Esophagus mucosa (tissue), 1 donor: ENCODE data around the gene CMKLR1. TPM values are rescaled to one million over a fixed set of nuclear protein-coding genes. Genes with fewer than 3 reads are reported as not detected.
A peak's percentile ranks its signal among the peaks of the same experiment; 100 is the strongest.

ENCODE experiments used
- ATAC-seq: fragments of 200-7000 bp; cut with Tn5 transposase; one replicate; pipeline ENCODE4 v1.9.1; 2020
- total RNA-seq: library from RNA; stranded (reverse); gene quantifications from one replicate; pipeline ENCODE4 v1.2.4, GENCODE V29; 2023
- donor health status: DM: yes; HTN: yes; CAD: no.

Gene CMKLR1
- total RNA-seq, 1 donor from 2014 or later: 0.56 TPM

DNA sequence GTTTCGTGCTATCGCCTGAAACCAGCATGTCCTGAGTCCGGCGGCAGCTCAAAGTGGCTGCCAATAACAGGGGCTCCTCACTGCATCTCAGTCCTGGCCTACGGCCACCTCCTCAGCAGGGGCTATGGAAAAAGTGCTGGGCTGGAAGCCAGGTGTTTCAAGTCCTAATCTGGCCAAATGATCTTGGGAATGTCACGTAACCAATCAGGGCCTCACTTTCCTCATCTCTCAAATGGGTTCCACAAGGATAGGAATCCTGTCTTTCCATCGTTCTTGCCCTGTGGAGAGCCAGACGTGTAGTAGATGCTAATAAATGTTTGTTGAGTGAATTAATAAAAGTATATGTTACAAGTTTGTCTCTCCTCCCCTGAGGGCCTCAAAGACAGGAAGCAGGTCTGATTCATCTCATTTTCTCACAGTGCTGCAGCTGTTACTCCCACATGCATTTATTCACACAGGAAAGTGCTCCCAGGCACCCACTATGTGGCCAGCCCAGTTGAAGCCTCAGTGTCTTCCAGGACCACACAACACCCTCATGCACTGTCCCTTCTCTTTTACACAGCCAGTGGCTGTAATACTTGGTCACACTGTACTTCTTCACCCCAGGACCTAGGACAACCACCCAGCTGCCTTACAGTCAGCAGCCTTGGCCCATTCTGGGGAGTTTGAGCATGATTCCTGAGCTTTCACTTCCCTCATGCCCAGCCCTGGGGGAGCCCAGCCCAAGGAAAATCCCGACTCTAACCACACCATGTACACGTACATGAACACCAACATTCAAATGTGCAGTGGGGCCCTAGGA is 5.0 kb downstream of the CMKLR1 start:
- no peak for ATAC-seq

DNA sequence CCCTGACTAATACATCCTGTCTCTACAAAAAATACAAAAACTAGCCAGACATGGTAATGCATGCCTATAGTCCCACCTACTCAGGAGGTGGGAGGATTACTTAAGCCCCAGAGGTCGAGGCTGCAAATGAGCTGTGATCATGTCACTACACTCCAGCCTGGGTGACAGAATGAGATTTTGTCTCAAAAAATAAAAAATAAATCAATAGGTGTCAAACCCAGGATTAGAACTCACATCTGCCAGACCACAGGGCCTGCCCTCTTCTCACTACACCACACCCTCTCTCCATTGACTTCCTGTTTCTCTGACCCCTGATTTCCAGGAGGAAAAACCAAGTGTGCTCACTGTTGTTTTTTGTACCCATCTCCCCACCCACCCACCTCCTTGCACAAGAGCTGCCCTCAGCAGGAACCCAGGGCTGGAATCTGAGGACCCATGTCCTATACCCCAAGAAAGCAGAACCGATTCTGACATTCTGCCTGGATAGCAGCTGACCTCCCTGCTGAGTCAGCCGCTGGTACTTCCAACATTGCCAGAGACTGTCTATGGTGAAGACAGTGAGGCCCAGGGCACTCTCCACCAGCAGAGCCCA is 6.2 kb downstream of the CMKLR1 start:
- peak; percentile 32 for ATAC-seq

GRCh38 chr12:108328420-108328819 is 10.7 kb downstream of the CMKLR1 start:
- ATAC-seq: no peak

DNA sequence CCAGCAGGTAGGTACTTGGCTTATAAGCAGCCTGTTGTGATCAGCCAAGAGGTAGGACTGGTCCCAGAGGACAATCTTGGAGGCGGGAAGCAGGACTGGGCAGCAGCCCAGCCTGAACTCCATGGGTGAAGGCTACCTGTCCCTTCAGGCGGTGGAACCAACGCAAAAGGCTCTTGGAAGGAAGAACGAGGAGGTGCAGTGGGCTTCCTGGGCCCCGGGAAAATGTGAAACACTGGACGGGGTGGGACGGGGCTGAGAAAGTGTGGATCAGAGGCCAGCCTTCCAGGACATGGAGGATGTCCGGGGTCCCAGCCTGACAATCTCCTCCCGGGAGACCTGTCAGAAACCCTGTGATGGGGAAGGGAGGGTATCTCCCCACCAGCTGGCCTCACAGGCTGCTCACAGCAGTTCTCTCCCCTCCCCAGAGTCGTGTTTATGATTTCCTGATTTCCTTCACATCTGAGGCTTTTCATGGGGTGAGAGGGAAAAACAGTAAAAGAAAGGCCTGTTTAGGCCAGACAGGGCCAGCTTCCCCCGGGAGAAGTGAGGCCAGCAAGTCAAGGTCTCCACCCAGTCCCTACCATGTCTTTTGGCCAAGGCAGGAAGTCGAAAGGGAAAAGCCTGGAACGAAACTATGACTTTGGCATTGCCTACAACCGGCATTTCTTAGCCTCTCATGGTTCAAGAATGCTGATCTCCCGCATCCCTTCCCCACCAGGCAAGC is 11.3 kb downstream of the CMKLR1 start:
- ATAC-seq: no peak

DNA sequence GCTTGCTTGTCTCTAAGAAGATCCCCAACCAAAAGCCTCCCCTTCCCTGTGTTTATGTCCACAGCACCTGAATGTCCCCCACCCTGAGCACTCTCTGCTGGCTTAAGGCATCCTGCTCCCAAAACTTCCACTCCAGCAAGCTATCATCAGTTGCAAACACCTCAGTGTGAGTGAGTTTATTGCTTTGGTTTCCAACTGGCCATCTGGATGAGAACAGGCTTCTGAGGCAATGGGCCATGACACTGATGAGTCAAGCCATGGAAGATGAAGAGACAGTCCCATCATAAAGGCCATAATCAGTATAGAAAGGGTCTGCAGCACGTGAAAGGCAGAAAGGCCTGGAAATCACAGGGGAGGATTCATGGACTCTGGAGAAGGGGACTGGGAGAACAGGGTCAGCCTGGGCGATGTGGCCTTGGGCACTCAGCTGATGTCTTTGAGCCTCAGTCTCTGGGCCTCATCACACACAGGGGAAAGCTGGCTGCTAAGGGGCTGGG is 12.8 kb downstream of the CMKLR1 start:
- ATAC-seq: no peak

DNA sequence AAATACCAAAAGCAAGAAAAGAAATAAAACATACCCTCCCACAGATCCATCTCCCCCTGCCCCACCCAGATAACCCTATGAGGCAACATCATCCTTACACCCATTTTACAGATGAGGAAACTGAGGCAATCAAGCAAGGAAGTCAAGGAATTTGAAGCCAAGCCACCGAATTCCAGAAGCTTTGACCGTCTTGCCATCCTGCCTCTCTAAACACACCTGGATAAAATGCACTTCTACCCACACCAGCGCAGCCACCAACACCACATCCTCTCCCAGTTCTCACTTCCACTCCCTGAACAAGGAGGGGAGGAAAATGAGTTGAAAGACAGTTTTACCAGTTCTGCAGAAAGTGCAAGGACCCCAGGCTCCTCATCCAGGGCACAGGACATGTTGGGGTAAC is 13.6 kb downstream of the CMKLR1 start:
- no peak for ATAC-seq

DNA sequence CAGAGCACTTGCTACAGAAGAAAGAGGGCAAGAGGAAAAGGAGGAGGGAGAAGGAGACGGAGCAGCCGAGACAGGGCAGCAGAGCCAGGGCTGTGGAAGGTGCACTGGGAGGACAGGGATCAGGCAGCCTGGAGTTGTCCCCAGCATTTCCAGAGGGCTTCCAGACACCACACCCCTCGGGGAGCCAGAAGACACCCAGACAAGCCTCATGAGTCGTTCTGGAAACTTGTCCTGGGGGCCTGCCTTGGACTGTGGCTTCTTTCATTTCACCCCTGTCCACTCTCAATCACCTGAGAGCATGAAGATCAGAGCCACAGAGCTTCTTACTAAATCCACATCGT is 14.1 kb downstream of the CMKLR1 start:
- no peak for ATAC-seq

DNA sequence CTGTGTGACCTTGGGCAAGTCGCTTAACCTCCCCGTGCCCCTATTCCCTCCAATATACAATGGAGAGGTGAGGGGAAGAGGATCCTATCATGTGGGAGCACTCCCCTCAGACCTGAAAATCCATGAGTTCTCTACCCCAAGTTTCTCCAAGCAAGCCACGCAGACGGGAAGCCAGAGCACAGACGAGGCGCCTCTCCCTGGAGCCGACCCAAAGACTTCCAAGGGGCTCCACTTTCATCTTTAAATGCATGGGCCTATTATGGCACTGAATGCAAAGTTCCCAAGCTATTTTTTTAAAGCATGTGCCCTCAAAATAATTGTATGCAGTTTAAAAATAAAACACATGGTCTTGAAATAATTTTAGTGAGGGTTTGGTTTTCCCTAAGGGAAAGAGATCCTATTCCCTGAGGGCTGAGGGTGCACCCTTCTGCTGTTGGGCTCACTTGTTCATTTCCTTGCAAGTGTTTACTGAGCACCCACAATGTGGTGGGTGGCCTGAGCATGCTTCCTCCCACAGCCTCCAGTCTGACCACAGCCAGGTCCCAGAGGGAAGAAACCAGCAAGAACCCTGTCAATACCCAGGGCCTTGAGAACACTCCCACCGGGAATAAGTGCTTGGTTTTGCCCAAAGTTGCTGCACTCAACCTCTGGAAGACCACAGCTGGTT is 14.6 kb downstream of the CMKLR1 start:
- no peak for ATAC-seq

DNA sequence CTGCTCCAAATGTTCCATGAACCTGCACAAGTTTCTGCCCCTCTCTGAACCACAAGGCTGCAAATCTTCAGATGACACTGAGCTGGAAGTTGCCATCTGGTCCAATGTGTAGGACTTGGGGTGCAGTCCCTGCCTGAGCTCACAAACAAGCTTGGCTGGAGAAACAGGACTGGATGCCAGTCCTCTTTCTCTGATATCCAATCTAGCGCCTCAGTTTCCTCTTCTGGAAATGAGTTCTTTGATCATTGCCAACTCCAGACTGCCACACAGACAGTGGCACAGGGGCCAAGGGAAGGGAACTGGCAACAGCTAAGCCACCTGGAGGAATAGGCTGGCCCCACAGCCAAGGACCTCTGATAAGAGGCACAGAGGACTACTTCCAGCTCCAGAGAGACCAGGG is 15.5 kb downstream of the CMKLR1 start:
- ATAC-seq: no peak

- ATAC-seq: no peak
These were observed 16.1 kb downstream of the CMKLR1 start for GRCh38 chr12:108322998-108323397.

- no peak for ATAC-seq
These were observed 17.4 kb downstream of the CMKLR1 start for GRCh38 chr12:108321688-108322087.

GRCh38 chr12:108320507-108321293 is 18.4 kb downstream of the CMKLR1 start:
- no peak for ATAC-seq

GRCh38 chr12:108319277-108320234 is 19.6 kb downstream of the CMKLR1 start:
- no peak for ATAC-seq

- no peak for ATAC-seq
These were observed 20.4 kb downstream of the CMKLR1 start for GRCh38 chr12:108318472-108319275.

GRCh38 chr12:108317308-108318234 is 21.5 kb downstream of the CMKLR1 start:
- no peak for ATAC-seq

- no peak for ATAC-seq
These were observed 22.7 kb downstream of the CMKLR1 start for GRCh38 chr12:108316176-108317086.

GRCh38 chr12:108315486-108316105 is 23.5 kb downstream of the CMKLR1 start:
- ATAC-seq: no peak
